ENCODE results near the gene TBL3.
"Not testable (repeated sequence)": the region's sequence is repeated elsewhere in the genome, so short reads cannot be mapped to it uniquely, and the experiment has no call there.

TBL3 gene

GRCh38 chr16:2001456-2002355, 29.9 kb downstream of the TBL3 start:
- no peak for DNase-seq

- no peak for DNase-seq
These were observed 30.8 kb downstream of the TBL3 start for GRCh38 chr16:2002406-2003230.

- DNase-seq, result no peak
These were observed 31.5 kb downstream of the TBL3 start for GRCh38 chr16:2003231-2003826.

DNA sequence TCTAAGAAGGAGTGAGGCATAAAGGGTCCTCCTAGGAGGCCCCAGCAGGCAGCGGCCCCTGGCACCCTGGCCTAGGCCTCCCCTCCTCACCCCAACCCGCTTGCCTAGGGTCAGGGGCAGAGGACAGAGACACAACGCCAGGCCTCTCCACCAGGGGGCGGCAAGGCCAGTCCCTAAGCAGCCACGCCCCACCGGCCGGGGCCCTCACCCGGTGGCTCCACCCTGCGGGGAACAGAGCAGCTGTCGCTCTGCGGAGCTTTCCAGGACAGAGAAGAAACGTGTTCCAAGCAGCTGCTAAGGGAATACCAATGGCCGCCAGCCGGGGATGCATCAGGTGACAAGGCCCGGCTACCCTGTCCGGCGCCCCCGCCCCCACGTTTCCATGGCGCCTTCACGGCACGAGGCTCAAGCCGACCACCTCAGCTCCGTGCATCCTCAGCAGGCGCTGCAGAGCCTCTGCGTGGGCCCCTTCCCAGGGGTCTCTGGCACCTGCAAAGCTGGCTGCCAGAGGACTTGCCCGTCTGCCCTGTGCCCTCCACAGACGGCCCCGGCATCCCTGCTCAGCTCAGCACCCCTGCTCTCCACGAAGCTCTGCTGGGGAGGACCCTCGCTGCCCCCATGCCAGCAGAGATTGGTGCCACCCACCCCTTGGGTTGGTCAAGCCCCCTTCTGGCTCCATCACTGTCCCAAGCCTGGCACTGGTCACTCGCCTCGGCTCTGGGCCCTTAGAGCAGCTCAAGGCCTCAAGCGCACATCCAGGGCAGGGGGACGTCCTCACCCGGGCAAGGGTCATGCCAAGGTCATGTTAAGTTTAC, 32.2 kb downstream of the TBL3 start:
- peak; percentile 91 to 93 for DNase-seq

DNA sequence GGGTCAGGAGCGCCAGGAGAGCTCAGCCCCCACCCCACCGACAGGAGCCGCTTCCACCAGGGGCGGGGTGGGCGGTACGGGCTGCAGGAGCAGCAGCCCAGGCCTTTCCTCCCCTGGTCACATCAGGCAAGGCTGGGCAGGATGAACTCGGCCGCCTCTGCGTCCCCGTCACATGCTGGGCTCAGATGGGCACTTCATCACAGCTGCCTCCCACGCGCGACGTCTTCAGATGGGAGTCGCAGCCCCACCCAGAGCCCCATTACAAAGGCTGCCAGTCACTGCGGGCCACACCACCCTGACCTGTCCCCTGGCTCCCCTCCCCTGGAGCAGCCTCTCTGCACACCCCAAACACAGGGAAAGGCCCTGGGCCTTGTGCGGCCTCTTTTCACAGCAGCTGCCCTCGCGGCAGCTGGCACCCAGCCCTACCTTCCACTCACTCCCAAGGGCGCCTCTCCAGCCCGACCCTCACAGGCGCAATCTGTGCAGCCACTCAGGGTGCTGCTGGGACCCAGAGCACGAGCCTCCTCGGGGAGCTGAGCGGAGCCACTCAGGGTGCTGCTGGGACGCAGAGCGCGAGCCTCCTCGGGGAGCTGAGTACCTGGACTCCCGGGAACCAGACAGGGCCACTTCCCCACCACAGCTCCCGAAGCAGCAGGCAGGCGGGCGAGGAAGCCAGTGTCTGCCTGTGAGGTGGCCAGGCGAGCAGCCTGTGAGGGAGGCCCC, 33.1 kb downstream of the TBL3 start:
- no peak for DNase-seq

- DNase-seq, result no peak
These were observed 33.8 kb downstream of the TBL3 start for GRCh38 chr16:2005646-2006045.

- DNase-seq, result no peak
These were observed 34.5 kb downstream of the TBL3 start for GRCh38 chr16:2006317-2006716.

- no peak for DNase-seq
These were observed 35.4 kb downstream of the TBL3 start for GRCh38 chr16:2007081-2007836.

DNA sequence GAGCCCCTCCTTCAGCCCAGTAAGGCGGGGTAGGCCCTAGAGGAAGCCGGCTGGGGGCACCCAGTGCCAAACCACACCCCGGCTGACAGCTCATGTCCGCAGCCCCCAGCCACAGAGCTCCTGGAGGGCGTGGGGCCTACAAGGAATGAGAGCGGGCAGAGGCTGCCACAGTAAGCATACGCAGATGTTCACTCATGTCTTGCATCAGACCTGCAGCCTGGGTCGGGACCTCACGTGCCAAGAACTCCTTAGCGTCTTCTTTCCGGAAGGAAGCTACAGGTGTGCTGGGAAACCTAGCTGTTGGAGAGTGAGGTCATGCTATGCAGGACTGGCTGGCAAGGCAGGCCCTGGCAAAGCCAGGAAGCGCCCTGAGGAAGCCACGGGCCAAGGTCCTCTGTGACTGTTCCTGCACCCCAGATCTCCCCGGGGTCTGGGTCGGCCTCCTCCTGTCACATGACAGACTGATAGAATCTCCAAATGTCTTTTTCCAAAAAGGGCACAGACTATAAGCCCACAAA, 36.2 kb downstream of the TBL3 start:
- peak in 1 of 2 donors; percentile 35 for DNase-seq

DNA sequence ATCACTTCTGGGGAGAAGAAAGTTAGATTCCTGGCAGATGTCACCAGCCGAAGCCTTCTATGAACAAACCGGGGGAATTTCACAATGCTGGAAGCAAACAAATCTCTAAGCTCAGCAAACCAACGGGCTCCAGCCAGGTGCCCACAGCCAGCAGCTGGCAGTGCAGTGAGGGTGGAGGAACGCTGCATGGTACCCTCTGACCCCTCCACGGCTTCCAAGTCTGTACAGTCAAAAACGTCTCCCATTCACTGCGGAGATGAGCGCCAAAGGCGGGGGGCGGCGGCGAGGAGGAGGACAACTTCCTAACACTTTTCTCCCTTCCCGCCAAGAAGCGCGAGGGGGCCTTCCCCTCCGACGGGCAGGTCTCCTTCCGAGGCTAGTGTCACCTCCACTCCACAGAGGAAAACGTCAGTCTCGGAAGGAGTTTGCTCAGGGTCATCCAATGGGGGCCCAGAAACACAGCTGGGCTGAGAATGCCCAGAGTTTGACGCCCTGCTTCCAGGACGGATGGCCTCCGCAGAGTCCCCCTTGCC, 36.8 kb downstream of the TBL3 start:
- peak; percentile 40 to 60 for DNase-seq

DNA sequence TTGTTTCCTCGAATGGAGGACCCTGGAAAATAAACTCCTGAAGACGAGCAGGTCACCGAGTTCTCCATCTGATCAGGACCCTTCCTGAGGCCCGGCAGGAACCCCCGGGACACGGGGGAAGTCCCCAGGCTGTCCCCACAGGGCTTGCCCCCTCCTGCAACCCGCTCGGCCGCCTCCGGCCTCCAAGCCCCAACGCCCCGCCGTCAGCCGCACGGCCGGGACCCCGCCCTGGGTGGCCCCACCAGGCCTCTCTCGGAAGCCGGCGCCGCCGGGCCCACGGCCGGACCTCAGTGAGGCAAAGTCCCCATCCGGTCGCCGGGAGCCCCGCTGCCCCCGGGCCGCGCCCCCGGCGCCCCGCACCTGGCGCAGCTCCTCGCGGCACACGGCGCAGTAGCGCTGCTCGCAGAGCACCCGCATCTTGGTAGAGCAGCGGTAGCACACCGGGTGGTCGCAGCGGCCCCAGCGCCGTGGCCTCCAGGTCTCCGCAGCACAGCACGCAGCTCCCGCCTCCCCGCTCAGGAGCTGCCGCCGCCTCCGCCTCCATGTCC, 37.4 kb downstream of the TBL3 start:
- DNase-seq, result peak in 1 of 2 donors; percentile 38

- DNase-seq, result peak; percentile 81 to 85
These were observed 38.1 kb downstream of the TBL3 start, which contains the start of gene ZNF598 for GRCh38 chr16:2009791-2010510. ZNF598 (minus strand) TSS chr16:2009821.

DNA sequence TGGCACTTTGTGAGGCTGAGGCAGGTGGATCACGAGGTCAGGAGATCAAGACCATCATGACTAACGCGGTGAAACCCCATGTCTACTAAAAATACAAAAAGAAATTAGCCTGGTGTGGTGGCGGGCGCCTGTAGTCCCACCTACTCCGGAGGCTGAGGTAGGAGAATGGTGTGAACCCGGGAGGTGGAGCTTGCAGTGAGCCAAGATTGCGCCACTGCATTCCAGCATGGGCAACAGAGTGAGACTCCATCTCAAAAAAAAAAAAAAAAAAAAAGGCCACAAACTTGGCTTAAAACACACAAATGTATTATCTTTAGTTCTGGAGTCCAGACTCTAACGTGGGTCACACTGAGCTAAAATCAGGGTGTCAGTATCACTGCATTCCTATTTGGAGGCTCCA, 39.9 kb downstream of the TBL3 start:
- DNase-seq, result not testable (repeated sequence)

- no peak for DNase-seq
These were observed 41.7 kb downstream of the TBL3 start for GRCh38 chr16:2013527-2013926.

- DNase-seq, result no peak
These were observed 43.5 kb downstream of the TBL3 start for GRCh38 chr16:2015117-2015946.

GRCh38 chr16:2015947-2016208, 44.0 kb downstream of the TBL3 start:
- DNase-seq, result no peak

GRCh38 chr16:2016407-2016922, 44.6 kb downstream of the TBL3 start:
- DNase-seq, result peak in 1 of 2 donors; percentile 43

DNA sequence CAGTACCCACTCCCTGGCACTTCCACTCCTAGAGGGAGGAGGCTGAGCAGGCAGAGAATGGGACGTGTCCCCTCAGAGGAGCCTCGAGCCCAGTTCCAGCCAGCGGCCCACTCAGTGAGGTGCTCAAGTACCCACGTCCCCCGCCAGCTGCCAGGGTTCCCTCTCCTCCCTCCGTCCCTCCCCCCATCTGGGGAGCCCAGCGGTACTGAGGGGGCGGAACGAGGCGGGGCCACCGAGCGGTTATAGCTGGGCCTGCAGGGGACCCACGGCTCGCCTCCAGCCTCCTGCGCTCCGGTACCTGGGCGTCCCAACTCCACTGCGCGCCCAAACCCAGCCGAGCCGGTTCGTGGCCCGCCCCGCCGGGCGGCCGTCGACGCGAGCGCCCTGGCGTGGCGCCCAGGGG, 47.7 kb downstream of the TBL3 start, which contains the start of gene NPW:
Gene NPW, plus strand, starts transcription at position 268 of the 403 bp plus-strand sequence.
- DNase-seq, result peak; percentile 43 to 59
